HG02981 (cell line): ENCODE results near the gene CACFD1.
"Not testable (repeated sequence)": the region's sequence is repeated elsewhere in the genome, so short reads cannot be mapped to it uniquely, and the experiment has no call there.

ENCODE experiments used
- ATAC-seq: cut with Tn5 transposase; IDR thresholded peaks from one replicate; pipeline ENCODE4 v1.9.1; 2021; ENCODE audit warnings: mild to moderate bottlenecking, moderate library complexity; ENCODE audit not compliant: unreplicated experiment

CACFD1 gene

DNA sequence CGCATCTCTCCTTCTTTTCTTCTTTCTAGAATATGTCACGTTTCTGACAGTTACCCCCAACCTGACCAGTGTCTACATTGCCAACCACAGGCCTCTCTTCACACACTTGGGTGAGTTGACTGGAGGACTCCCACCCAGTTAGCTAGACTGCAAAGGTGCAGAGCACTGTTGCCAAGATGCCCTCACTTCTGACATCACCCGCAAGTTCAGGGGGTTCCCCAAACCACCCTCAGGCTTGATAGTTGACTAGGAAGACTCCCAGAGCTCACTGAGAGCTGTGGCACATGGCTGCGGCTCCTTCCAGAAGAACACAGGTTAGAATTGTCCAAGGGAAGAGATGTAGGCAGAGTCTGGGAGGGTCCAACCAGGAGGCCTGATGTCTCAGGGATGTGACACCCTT, 20.4 kb upstream of the CACFD1 start:
- ATAC-seq, result no peak

DNA sequence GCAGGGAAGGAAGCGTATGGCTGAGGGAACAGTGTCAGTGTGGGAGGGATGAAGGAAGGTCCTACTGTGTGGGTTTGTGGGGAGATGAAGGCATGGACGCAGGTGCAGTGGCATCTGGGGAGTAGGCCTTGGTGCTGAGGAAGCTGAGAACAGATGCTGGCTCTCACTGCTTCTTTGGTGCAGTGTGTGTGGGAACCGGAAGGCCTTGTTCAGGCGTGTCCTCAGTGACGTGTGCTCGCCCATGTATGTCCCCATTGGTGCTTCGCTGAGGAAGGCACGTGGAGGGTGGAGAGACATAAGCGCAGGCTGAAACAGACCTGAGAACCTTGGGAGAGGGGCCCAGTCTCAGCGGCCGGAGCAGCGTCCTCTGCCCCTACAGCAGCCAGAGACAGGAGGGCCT, 18.9 kb upstream of the CACFD1 start:
- no peak for ATAC-seq

DNA sequence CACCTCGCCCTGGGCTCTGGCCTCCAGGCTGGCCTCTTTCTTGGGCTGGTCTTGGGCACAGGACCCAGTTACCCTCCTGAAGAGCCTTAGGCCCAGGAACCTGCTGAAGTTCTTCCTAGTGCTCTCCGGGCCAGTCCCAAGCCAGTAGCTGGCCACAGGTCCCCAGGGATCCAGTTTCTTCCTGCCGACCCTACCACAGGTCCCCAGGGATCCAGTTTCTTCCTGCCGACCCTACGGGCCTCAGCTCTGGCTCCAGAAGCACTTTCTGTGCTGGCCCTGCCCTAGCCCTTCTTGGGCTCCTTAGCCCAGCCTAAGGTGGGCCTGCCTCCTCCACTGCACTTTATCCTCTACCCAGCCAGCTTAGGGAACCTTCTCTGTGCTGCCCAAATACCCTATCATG, 18.2 kb upstream of the CACFD1 start:
- no peak for ATAC-seq

DNA sequence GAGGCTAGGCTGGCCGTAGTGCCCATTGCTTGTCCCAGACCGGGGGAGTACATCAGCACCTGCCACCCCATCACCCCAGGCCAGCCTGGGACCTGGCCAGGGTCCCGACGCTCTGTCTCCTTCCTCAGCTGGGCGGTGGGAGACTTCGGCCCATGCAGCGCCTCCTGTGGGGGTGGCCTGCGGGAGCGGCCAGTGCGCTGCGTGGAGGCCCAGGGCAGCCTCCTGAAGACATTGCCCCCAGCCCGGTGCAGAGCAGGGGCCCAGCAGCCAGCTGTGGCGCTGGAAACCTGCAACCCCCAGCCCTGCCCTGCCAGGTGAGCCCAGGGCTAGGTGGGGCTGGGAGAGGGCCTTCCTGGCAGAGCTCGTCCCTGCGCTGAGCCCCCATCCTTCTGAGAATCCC, 16.5 kb upstream of the CACFD1 start:
- no peak for ATAC-seq

DNA sequence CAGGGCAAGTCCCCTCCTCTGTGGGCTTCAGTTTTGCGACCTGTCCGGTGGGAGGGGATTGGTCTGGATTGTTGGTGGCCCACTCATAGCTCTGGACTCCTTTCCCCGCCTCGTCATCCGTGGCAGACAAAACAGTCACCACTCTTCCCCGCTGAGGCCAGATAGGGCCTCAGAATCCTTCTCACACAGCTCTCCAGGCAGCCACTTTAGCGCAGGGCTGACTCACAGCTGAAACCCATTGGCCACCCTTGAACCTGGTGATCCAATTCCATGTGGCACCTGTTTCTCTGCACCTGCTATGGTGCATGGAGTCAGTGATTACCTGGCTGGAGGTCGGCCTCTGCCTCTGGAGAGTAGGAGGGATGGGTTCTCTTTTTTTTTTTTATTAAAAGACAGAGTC, 15.8 kb upstream of the CACFD1 start:
- no peak for ATAC-seq

DNA sequence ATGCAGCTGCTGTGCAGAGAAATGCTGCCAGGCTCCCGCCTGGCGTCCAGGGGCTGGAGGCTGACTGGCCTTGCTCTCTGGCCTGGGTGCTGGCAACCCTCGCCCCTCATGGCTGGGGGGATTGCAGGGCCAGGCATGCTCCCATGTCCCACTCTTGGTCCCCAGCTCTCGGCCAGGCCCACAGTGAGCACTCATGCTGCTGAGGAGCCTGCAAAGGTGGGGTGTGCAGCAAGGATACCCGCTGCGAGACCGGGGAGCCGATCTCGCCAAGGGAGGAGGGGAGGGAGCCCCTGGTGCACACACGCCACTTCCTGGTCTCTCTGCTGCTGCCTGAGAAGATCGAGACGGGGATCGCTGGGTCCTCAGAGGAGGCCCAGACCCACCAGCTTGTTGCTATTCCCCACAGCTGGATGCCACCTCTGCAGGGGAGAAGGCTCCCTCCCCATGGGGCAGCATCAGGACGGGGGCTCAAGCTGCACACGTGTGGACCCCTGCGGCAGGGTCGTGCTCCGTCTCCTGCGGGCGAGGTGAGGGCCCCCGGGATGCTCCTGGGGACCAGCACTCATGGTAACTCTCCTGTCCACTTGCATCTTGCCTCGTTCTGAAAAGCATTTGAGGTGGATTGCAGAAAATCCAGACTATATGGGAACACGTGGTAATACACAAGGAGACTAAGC, 14.3 kb upstream of the CACFD1 start:
- no peak for ATAC-seq

DNA sequence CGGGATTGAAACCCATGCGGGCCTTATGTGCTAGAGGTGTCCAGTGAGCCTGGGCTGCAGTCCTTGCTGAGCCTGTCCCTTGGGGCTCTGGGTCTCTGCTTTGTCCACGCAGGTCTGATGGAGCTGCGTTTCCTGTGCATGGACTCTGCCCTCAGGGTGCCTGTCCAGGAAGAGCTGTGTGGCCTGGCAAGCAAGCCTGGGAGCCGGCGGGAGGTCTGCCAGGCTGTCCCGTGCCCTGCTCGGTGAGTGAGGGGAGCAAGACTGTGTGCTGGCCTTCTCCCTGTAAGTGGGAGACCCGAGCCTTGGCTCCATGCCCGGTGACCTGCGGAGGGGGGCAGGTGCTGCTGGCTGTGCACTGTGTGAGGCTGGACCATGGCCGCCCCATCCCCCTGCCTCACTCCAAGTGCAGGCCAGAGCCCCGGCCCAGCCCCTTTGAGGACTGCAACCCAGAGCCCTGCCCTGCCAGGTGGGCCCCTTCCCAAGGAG, 11.2 kb upstream of the CACFD1 start:
- ATAC-seq, result no peak

DNA sequence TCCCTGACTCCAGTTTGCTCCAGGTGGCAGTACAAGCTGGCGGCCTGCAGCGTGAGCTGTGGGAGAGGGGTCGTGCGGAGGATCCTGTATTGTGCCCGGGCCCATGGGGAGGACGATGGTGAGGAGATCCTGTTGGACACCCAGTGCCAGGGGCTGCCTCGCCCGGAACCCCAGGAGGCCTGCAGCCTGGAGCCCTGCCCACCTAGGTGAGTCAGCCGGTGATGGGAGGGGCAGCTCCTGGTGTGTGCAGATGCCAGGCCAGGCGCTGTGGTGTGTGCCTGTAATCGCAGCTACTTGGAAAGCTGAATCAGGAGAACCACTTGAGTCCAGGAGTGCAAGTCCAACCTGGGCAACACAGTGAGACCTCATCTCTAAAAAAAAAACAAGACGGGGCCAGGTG, 10.0 kb upstream of the CACFD1 start:
- no peak for ATAC-seq

DNA sequence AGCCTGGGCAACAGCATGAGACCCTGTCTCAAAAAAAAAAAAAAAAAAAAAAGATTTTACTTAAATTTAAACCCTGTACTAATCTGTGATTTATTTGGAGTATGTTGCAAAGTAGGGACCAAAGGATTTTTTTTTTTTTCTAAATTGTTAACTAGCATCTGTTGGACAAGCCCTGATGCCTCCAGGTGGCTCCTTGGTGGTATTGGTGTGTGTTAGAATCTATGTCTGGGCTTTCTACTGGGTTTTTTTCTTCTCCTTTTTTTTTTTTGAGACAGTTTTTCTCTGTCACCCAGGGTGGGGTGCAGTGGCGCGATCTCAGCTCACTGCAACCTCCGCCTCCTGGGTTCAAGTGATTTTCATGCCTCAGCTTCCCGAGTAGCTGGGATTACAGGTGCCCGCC, 7.9 kb upstream of the CACFD1 start:
- not testable (repeated sequence) for ATAC-seq

DNA sequence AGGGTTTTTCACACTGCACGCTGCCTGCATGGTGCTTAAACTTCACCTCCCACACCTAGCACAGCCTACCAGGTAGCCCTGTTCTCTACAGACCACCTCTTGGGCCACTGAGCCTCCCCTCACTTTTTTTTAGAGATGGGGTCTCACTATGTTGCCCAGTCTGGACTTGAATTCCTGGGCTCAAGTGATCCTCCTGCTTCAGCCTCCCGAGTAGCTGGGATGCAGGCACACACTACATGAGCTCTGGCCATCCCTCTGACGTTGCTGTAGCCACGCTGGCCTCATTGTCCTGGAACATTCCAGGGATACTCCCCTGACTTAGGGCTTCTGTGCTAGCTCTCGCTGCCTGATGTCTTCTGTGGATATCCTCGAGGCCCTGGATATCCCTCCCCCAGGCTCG, 7.2 kb upstream of the CACFD1 start:
- no peak for ATAC-seq

DNA sequence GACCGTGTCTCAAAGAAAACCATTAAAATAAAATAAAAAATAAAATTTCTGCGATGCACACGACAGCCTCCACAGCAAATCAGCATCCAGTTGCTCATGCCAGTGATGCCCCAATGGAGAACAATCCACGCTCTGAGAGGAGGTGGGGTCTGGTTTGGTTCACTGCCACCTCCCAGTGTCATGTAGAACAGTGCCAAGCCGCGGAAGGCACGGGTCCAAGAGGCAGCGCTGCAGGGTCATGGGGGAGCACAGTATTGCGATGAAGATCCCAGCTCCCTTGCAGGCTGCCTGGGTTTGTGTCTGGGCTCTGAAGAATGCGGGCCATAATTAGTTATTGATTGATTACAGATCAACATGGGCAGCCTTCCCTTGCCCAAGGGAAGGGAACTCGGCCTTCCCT, 6.1 kb upstream of the CACFD1 start:
- no peak for ATAC-seq

DNA sequence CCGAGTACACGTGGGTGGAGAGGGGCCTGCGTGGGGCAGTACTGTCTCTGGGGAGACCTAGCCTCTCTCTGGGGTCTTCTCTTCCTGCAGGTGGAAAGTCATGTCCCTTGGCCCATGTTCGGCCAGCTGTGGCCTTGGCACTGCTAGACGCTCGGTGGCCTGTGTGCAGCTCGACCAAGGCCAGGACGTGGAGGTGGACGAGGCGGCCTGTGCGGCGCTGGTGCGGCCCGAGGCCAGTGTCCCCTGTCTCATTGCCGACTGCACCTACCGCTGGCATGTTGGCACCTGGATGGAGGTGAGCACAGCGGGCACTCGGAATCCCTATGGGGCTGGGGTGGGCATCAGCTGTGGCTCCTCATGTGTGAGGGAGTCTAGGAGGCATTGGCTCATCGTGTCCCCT, 5.5 kb upstream of the CACFD1 start:
- no peak for ATAC-seq

DNA sequence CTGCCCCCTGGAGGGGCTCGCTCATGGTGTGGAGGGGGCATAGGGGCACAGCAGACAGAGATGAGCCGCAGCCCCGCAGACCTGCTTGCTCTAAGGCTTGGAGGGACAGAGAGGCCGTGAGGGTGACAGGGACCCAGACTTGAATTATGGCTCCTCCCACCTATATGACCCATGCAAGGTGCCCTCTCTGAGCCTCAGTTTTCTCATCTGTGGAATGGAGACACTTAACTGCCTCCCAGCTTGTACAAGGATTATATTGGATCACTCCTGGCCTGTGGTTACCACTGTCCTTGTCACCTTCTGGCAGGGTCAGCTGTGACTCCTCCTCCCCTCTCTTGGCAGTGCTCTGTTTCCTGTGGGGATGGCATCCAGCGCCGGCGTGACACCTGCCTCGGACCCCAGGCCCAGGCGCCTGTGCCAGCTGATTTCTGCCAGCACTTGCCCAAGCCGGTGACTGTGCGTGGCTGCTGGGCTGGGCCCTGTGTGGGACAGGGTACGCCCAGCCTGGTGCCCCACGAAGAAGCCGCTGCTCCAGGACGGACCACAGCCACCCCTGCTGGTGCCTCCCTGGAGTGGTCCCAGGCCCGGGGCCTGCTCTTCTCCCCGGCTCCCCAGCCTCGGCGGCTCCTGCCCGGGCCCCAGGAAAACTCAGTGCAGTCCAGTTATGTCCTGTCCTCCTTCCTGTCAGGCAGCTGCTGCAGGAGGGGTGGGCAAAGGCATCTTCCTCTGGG, 4.7 kb upstream of the CACFD1 start:
- ATAC-seq, result no peak

DNA sequence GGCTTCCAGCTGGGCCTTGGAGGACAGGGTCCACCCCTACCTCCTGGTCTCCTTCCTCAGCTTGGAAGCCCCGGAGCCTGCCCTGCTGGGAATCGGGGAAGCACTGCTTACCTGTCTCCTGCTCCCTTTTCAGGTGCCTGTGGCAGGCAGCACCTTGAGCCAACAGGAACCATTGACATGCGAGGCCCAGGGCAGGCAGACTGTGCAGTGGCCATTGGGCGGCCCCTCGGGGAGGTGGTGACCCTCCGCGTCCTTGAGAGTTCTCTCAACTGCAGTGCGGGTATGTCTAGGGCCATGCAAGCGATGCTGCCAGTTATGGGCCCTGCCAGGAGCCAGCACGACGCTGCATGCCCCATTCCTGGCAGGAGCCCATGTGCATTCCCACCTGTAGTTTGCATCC, 3.8 kb upstream of the CACFD1 start:
- no peak for ATAC-seq

DNA sequence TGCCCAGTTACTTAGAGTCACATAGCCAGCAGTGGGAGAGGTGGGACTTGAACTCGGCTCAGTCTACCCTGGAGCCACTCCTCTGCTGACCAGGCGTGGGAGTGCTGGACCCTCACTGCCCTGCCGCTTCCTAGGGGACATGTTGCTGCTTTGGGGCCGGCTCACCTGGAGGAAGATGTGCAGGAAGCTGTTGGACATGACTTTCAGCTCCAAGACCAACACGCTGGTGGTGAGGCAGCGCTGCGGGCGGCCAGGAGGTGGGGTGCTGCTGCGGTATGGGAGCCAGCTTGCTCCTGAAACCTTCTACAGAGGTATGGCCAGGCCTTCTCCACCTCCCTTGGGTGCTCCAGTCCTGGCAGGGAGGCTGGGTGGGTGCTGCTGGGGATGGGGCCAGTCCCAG, 3.4 kb upstream of the CACFD1 start:
- no peak for ATAC-seq

DNA sequence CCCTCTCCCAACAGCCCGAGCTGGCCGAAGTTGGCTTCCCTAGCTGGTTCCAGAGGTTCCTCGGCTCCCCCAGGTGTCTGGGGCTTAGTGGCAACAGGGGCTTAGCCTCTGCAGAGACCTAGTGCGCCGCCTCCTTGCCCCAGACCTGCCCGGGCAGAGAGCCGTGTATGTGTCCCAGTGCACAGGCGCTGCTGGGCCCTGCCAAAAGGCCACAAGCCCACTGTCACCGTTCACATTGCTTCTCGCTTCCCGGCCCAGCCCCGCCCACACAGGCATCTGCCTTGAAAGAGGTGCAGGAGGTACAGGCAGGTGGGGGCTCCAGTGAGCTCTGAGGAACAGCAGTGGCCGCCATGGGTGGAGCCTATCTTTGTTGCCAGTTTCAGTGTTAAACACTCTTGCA, 2.5 kb upstream of the CACFD1 start:
- no peak for ATAC-seq

DNA sequence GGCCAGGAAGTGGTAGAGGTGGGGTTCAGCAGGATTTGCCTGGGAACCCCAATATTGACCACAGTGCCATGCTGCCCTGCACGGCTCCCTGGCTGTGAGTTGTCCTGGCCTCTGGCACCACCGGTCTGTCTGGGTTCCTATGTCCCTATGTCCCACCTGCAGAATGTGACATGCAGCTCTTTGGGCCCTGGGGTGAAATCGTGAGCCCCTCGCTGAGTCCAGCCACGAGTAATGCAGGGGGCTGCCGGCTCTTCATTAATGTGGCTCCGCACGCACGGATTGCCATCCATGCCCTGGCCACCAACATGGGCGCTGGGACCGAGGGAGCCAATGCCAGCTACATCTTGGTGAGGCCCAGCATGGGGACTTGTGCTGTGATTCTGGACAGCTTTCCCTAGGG, 2.0 kb upstream of the CACFD1 start:
- no peak for ATAC-seq

DNA sequence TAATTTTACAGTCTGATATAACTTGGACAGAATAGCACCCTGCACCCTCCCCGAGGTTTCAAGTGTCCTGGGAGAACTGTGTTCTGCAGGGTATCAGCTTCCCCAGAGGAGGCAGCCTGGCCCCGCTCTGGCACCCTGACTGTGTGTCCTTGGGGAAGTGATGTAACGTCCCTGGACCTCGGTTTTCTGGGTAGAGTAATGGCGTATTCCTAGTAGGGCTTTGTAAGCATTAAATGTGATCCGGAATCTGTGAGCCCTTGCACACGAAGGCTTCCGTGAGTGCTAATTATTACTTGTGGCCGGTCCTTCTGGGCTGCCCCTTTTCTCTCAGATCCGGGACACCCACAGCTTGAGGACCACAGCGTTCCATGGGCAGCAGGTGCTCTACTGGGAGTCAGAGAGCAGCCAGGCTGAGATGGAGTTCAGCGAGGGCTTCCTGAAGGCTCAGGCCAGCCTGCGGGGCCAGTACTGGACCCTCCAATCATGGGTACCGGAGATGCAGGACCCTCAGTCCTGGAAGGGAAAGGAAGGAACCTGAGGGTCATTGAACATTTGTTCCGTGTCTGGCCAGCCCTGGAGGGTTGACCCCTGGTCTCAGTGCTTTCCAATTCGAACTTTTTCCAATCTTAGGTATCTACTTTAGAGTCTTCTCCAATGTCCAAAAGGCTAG, 1.0 kb upstream of the CACFD1 start:
- no peak for ATAC-seq

DNA sequence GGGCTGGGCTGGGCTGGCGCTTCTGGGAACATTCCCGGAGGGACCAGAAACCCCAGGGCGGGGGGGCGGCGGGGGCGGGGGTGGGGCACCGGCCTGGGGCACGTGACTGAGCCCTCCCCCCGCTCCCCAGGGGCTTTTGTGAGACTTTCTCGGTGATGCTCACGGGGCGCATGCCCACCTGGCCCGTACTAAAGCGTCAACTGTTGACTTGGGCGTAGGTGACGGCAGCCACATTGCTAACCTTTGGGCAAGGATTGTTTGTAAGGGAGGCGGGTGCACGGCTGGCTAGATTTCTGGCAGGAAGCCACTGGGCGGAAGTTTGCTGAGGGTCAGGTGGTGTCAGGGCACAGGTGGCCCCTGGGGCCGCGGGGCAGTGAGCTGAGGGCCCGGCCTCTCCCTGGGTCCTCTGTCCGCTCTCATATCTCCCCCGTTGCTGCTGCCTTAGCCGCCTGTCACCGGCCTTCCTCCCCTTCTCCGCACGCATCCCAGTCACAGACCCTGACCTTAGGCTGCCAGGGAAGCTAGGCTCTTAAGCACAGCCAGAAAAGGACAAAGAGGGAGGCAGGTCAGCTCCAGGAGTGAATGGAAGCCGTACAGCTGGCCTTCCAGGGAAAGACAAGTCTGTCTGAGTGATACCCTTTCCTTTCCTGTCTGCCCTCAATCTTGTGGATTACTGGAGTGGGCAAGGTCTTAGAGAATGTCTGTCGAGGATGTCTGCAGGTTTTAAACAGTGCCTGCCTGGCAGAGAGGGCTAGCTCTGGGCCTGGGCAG, 812 bp downstream of the CACFD1 start:
- peak; percentile 29 for ATAC-seq

DNA sequence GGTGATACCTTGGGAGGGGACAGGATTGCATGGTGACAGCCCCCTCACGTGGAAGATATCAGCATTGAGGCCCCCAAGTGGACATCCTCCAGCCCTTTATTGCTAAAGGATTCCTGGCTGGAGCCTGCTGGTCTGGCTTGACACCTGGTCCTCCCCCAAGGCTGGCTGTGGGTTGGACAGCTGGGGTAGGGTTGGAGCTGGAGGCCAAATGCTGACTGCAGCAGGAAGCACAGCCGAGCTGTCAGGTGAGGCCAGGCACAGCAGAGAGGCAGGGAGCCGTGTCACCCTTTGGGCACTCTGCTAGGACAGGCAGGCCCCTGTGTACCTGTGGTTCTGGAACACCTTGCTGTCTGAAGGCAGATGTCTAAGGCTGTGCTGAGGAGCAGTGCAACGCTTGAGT, 2.2 kb downstream of the CACFD1 start:
- ATAC-seq, result no peak

DNA sequence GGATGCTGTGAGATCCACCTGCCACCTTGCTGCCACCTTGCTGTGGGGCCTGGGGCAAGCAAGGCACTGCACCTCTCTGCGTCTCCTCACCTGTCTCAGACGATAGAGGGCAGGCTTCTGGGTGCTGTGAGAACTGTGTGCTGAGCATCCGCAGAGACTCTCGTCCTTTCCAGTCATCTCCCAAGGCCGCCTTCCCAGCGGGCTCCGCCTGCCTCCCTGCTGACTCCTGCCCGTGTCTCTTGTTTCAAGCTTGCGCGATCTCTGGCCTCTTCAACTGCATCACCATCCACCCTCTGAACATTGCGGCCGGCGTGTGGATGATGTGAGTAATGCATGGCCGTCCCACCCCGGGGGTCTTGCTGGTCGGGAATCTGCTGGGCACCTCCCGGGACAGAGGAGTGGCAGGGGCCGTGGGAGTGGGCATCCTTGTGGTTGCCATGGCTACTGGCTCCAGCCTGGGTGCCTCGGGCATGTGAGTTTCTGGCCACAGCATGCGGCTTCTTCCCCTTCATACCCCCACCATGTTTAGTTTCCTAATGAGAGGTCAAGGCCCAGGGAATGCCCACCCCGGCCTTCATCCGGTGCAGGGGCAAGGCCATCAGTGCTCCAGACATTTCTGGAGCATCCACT, 3.6 kb downstream of the CACFD1 start:
- ATAC-seq, result no peak
